OCI-LY7 (cell line): Measurements from ENCODE around the gene MMRN1. TPM values are rescaled to one million over a fixed set of nuclear protein-coding genes. Genes with fewer than 3 reads are reported as not detected.

Experiments used
- BruUV-seq: library from RNA; stranded (reverse); fragments of 400-500 nt; replicated peaks from 2 replicates; lab custom pipeline; 2021; lab: Mats Ljungman, UMichigan
- CTCF ChIA-PET: fragments of 300-600 bp; sonication (Branson Sonifier 250); formaldehyde crosslinking; loops from one replicate; lab custom pipeline; 2022; ENCODE audit warnings: antibody characterized with exemption; ENCODE audit not compliant: unreplicated experiment; lab: Charles Lee
- POLR2A ChIA-PET: fragments of 300-600 bp; sonication (Branson Sonifier 250); formaldehyde crosslinking; loops from one replicate; lab custom pipeline; 2022; ENCODE audit warnings: antibody characterized with exemption; lab: Charles Lee
- DNase-seq: peaks from one replicate; pipeline ENCODE4 v3.0.0-alpha.2; 2015; ENCODE audit warnings: low spot score
- H2AFZ ChIP-seq: fragments of 200-600 bp; sonication (generic), shearing (Covaris generic); 2 replicates; pipeline ENCODE4 v1.6.1; 2014; ENCODE audit warnings: mild to moderate bottlenecking, antibody characterized with exemption, low read length, moderate library complexity
- H3K27ac ChIP-seq: fragments of 200-600 bp; sonication (generic); 2 replicates; pipeline ENCODE4 v1.5.1; 2014; ENCODE audit warnings: mixed run types, low read depth, mild to moderate bottlenecking, moderate library complexity, low read length, inconsistent platforms; ENCODE audit not compliant: poor library complexity, severe bottlenecking
- H3K36me3 ChIP-seq: fragments of 200-600 bp; sonication (generic); 2 replicates; pipeline ENCODE4 v1.6.1; 2014; ENCODE audit warnings: mild to moderate bottlenecking, antibody characterized with exemption, low read length, moderate library complexity, mixed read lengths; ENCODE audit not compliant: insufficient read depth
- H3K4me1 ChIP-seq: fragments of 200-600 bp; sonication (generic); 2 replicates; pipeline ENCODE4 v1.5.1; 2014; ENCODE audit warnings: mild to moderate bottlenecking, low read length; ENCODE audit not compliant: insufficient read depth, poor library complexity, severe bottlenecking
- H3K4me2 ChIP-seq: fragments of 200-600 bp; sonication (generic); 2 replicates; pipeline ENCODE4 v1.6.1; 2014; ENCODE audit warnings: mild to moderate bottlenecking, low read length
- H3K4me3 ChIP-seq: fragments of 200-600 bp; sonication (generic); 2 replicates; pipeline ENCODE4 v1.5.1; 2014; ENCODE audit warnings: mild to moderate bottlenecking, low read depth, low read length; ENCODE audit not compliant: poor library complexity, severe bottlenecking
- H3K79me2 ChIP-seq: fragments of 200-600 bp; sonication (generic); 2 replicates; pipeline ENCODE4 v1.6.1; 2016; ENCODE audit warnings: low read depth, mild to moderate bottlenecking, low read length, moderate library complexity, mixed read lengths; ENCODE audit not compliant: insufficient read depth
- H3K9me2 ChIP-seq: fragments of 200-600 bp; sonication (generic); 2 replicates; pipeline ENCODE4 v1.6.1; 2016; ENCODE audit warnings: mild to moderate bottlenecking, low read length, mixed read lengths; ENCODE audit not compliant: insufficient read depth
- H3K9me3 ChIP-seq: fragments of 200-600 bp; sonication (generic); 2 replicates; pipeline ENCODE4 v1.6.1; 2014; ENCODE audit warnings: mild to moderate bottlenecking, mixed run types, low read length, mixed read lengths
- H4K20me1 ChIP-seq: fragments of 200-600 bp; sonication (generic); 2 replicates; pipeline ENCODE4 v1.6.1; 2014; ENCODE audit warnings: mild to moderate bottlenecking, antibody characterized with exemption, low read length, moderate library complexity, mixed read lengths; ENCODE audit not compliant: insufficient read depth
- EZH2phosphoT487 ChIP-seq: fragments of 200-600 bp; sonication (generic); IDR thresholded peaks from 2 replicates; pipeline ENCODE4 v1.6.1; 2018; ENCODE audit warnings: low read depth, borderline replicate concordance, mild to moderate bottlenecking, mixed run types, antibody characterized with exemption, low read length, moderate library complexity, mixed read lengths
- intact Hi-C: fragments of 100-400 bp; cut with micrococcal nuclease; formaldehyde crosslinking; loops from one replicate; pipeline ENCODE4 v1.10.0; 2022; ENCODE audit not compliant: unreplicated experiment
- total RNA-seq, 2 experiments: library from RNA; depleted of rRNA in 1 of 2; stranded (reverse); fragments of >200 nt in 1 of 2; shearing (Covaris generic) in 1 of 2; gene quantifications; 2 replicates each; pipeline ENCODE4 v1.2.3, GENCODE V29; 2014 to 2022
- TF ChIP-seq, protein P1 (sequence below): fragments of 200-600 bp; sonication (generic); conservative IDR thresholded peaks from 2 replicates; pipeline ENCODE4 v1.5.1; 2014; ENCODE audit warnings: mild to moderate bottlenecking, antibody characterized with exemption, low read length, moderate library complexity, mixed read lengths

The MMRN1 gene
- total RNA-seq, 2 experiments from 2014 or later = 0.13 TPM; not detected in 1

DNA sequence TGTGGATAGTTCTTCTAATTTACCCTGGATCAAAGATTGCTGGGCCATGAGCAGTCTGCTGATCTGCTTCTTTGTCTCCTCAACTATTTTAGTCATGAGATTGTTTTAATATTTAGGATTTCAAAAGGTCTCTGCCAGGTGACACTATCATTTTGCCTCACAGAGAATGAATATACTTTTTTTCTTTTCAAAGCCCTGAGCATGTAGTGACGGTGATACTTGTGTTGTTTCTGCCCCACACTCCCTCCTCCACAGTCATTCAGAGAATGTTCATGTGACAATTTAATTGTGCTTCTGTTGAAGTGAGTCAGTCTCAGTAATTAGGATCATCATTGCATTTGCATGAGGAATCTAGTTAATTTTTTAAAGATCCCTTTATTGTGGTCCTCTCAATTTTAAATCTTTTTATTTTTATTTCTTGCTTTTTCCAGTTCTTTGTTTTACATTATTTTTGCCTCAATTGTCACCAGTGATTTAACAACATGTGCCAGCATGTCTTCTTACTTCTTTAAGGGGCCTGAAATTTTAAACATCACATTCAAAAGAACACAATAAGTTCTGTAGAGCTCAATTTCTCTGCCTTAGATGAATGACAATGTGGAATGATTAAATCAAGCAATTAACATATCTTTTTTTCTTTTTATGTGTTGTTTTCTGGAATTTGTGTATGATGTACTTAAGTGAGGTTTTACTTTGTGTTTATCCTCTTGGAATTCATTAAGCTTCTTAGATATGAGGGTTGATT, 12.3 kb downstream of the MMRN1 start:
- Histone ChIP-seq H3K36me3 (no peaks in the 10 kb centered on the region), H3K9me3 (no peaks in the 10 kb centered on the region), H3K27ac (no peak overlapping the region), H3K9me2 (no peaks in the 10 kb centered on the region), H3K79me2 (no peaks in the 10 kb centered on the region), H3K4me1 (no peaks in the 10 kb centered on the region), H3K4me2 (no peak overlapping the region), H3K4me3 (no peak overlapping the region), H4K20me1 (no peaks in the 10 kb centered on the region), H2AFZ (no peak overlapping the region)
- no TSS peak for BruUV-seq
- intact Hi-C loops = no loop called here
- TF ChIP-seq, protein P1, sequence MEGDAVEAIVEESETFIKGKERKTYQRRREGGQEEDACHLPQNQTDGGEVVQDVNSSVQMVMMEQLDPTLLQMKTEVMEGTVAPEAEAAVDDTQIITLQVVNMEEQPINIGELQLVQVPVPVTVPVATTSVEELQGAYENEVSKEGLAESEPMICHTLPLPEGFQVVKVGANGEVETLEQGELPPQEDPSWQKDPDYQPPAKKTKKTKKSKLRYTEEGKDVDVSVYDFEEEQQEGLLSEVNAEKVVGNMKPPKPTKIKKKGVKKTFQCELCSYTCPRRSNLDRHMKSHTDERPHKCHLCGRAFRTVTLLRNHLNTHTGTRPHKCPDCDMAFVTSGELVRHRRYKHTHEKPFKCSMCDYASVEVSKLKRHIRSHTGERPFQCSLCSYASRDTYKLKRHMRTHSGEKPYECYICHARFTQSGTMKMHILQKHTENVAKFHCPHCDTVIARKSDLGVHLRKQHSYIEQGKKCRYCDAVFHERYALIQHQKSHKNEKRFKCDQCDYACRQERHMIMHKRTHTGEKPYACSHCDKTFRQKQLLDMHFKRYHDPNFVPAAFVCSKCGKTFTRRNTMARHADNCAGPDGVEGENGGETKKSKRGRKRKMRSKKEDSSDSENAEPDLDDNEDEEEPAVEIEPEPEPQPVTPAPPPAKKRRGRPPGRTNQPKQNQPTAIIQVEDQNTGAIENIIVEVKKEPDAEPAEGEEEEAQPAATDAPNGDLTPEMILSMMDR = no peak
- TF ChIP-seq EZH2phosphoT487 = no peak
- DNase-seq = no peak
- POLR2A ChIA-PET = no interaction called here
- CTCF ChIA-PET = no interaction called here

DNA sequence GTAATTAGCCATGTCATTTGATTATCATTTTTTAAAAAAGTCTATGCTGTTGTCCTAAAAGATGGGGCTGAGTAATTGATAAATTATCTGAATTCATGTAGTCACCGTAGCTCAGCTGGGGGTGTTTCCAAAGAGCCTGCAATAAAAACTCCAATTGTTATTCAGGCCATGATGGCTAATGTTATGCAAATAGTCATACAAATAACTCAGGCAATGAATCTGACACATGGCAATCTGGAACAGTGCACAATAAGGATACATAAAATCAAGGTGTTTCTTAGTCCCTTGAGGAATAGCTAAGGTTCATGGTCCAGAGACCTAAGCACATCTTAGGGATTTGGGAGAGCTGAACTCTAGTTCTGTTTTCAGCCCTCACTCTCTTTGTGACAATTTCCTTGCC, 15.2 kb downstream of the MMRN1 start:
- ChIA-PET CTCF (no interaction called here), POLR2A (interaction anchor here (0.6 to 0.9 kb wide), 3 partner anchors 16 to 439 kb away, joined by 3 to 4 read pairs (median 3); no protein-coding TSS in a partner anchor)
- H3K9me2 ChIP-seq = no peaks in the 10 kb centered on the region
- intact Hi-C loops = no loop called here
- H3K4me1 ChIP-seq = no peaks in the 10 kb centered on the region
- H3K79me2 ChIP-seq = no peaks in the 10 kb centered on the region
- H3K9me3 ChIP-seq = no peaks in the 10 kb centered on the region
- H3K36me3 ChIP-seq = no peaks in the 10 kb centered on the region
- H3K27ac ChIP-seq = no peak overlapping the region
- H3K4me3 ChIP-seq = no peak overlapping the region
- H2AFZ ChIP-seq = no peak overlapping the region
- H3K4me2 ChIP-seq = no peak overlapping the region
- no TSS peak for BruUV-seq
- no peaks in the 10 kb centered on the region for H4K20me1 ChIP-seq
- no peak for DNase-seq
- TF ChIP-seq EZH2phosphoT487 = no peak
- TF ChIP-seq, protein P1 = no peak

DNA sequence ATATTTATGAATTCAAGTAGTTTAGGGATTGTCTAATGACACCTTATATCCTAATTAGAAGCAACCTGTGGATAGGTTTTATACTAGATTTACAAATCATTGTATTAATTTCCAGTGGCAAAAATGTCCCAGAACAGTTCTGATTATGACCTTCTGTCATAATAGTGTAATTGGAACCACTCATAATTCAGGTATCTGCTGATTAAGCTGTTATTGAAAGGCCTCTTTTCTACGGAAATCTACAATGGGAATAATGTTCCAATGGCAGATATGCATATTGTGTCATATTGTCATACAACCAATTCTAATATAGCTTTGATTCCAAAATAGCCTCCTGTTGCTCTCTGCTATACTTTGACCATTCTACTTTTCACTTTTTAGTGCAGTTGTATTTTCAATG, 19.0 kb downstream of the MMRN1 start:
- ChIA-PET CTCF (no interaction called here), POLR2A (no interaction called here)
- H3K79me2 ChIP-seq = no peaks in the 10 kb centered on the region
- BruUV-seq = no TSS peak
- H3K27ac ChIP-seq = no peak overlapping the region
- no peak overlapping the region for H3K4me2 ChIP-seq
- no peak overlapping the region for H3K4me3 ChIP-seq
- intact Hi-C loops = no loop called here
- no peaks in the 10 kb centered on the region for H3K9me3 ChIP-seq
- no peak overlapping the region for H2AFZ ChIP-seq
- no peaks in the 10 kb centered on the region for H3K9me2 ChIP-seq
- no peaks in the 10 kb centered on the region for H3K4me1 ChIP-seq
- no peaks in the 10 kb centered on the region for H3K36me3 ChIP-seq
- DNase-seq = no peak
- no peaks in the 10 kb centered on the region for H4K20me1 ChIP-seq
- TF ChIP-seq EZH2phosphoT487 = no peak
- TF ChIP-seq, protein P1 = no peak
